Thymus (tissue), 11 donors: ENCODE measurements around the gene BCO1. TPM values are rescaled to one million over a fixed set of nuclear protein-coding genes. Genes with fewer than 3 reads are reported as not detected.

Experiments used
- DNase-seq, 9 donors: peaks; one replicate each; pipeline ENCODE4 v3.0.0-alpha.2; 2013; ENCODE audit warnings: low spot score in 9 of 9, low read depth in 6 of 9, missing footprints in 1 of 9
- H3K27ac ChIP-seq, 2 donors: one replicate each; pipeline ENCODE4 v1.5.1; 2013; ENCODE audit warnings: control low read depth in 1 of 2, low read depth in 1 of 2, low read length in 1 of 2, mild to moderate bottlenecking in 1 of 2, moderate library complexity in 1 of 2
- H3K27me3 ChIP-seq, 2 donors: one replicate each; pipeline ENCODE4 v1.5.1; 2013; ENCODE audit warnings: low read length in 1 of 2; ENCODE audit not compliant: control insufficient read depth in 2 of 2, insufficient read depth in 1 of 2
- H3K36me3 ChIP-seq, 2 donors: one replicate each; pipeline ENCODE4 v1.5.1; 2013; ENCODE audit warnings: low read length in 1 of 2, mild to moderate bottlenecking in 1 of 2, moderate library complexity in 1 of 2; ENCODE audit not compliant: control insufficient read depth in 2 of 2, insufficient read depth in 2 of 2
- H3K4me1 ChIP-seq, 2 donors: one replicate each; pipeline ENCODE4 v1.5.1; 2013; ENCODE audit warnings: low read length in 2 of 2; ENCODE audit not compliant: control insufficient read depth in 2 of 2, insufficient read depth in 2 of 2
- H3K4me3 ChIP-seq, 2 donors: one replicate each; pipeline ENCODE4 v1.5.1; 2013; ENCODE audit warnings: low read length in 2 of 2, control low read depth in 1 of 2, mild to moderate bottlenecking in 1 of 2
- H3K9me3 ChIP-seq, 2 donors: one replicate each; pipeline ENCODE4 v1.5.1; 2013; ENCODE audit warnings: low read length in 1 of 2, mild to moderate bottlenecking in 1 of 2; ENCODE audit not compliant: control insufficient read depth in 2 of 2, insufficient read depth in 1 of 2
- WGBS: extraction: QIAGEN DNeasy Blood & Tissue Kit; methylation state at CpG from one replicate; pipeline ENCODE4 v1.1.7; 2013; 5-methylcytosine and 5-hydroxymethylcytosine counted together
- polyA plus RNA-seq: library from polyadenylated mRNA; stranded (reverse); fragments of 200-250 nt; gene quantifications from one replicate; pipeline ENCODE4 v1.2.3, GENCODE V29; 2013
- total RNA-seq: library from RNA; stranded (reverse); fragments of 120-200 nt; gene quantifications from one replicate; pipeline ENCODE4 v1.2.4, GENCODE V29; 2013
- donor health status: healthy.

BCO1 gene
- total and polyA plus RNA-seq, 2 donors, result 0.14 to 1.2 TPM

GRCh38 chr16:81278526-81278925 is 40.0 kb downstream of the BCO1 start:
- Histone ChIP-seq H3K4me3 (no peak overlapping the region), H3K27me3 (no peaks in the 10 kb centered on the region), H3K4me1 (no peaks in the 10 kb centered on the region), H3K27ac (no peak overlapping the region), H3K36me3 (no peaks in the 10 kb centered on the region), H3K9me3 (peaks cover 0 to 2% of the 10 kb centered on the region in 2 donors)
- WGBS, result 94% methylated on average over 4 of the region's 4 CpGs
- no peak for DNase-seq

- no peak for DNase-seq
- no peak overlapping the region for H3K27ac ChIP-seq
- no peaks in the 10 kb centered on the region for H3K27me3 ChIP-seq
- no peaks in the 10 kb centered on the region for H3K4me1 ChIP-seq
- 86% methylated on average over 4 of the region's 4 CpGs for WGBS
- H3K4me3 ChIP-seq, result no peak overlapping the region
- no peaks in the 10 kb centered on the region for H3K36me3 ChIP-seq
- peaks cover 0 to 2% of the 10 kb centered on the region in 2 donors for H3K9me3 ChIP-seq
These were observed 40.9 kb downstream of the BCO1 start for GRCh38 chr16:81279392-81279791.

DNA sequence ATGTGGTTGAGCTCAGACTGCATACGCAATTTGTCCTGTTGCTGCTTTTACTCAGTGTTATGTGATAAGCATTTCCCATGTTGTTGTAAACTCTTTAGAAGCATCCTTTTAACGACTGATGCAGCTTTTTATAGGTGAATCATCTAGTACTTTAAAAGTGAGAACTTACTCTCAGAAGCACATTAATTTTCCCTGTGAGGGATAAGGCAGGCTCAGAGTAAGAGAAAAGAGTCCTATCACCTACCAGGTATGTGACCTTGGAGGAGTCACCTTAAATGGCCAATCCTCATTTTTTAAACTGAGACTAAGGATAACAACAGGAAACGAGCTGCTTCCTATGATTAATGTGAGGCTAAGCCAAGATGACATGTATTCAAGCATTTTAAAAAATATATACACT is 41.9 kb downstream of the BCO1 start:
- Histone ChIP-seq H3K27me3 (no peaks in the 10 kb centered on the region), H3K36me3 (no peaks in the 10 kb centered on the region), H3K9me3 (peaks cover 0 to 2% of the 10 kb centered on the region in 2 donors), H3K4me3 (no peak overlapping the region), H3K4me1 (no peaks in the 10 kb centered on the region), H3K27ac (no peak overlapping the region)
- no peak for DNase-seq
- WGBS, result 42% methylated on average over 3 of the region's 3 CpGs

- WGBS, result 95% methylated on average over 3 of the region's 3 CpGs
- no peaks in the 10 kb centered on the region for H3K27me3 ChIP-seq
- no peak overlapping the region for H3K4me3 ChIP-seq
- no peak for DNase-seq
- H3K36me3 ChIP-seq, result no peaks in the 10 kb centered on the region
- no peaks in the 10 kb centered on the region for H3K4me1 ChIP-seq
- H3K9me3 ChIP-seq, result peaks cover 0 to 2% of the 10 kb centered on the region in 2 donors
- no peak overlapping the region for H3K27ac ChIP-seq
These were observed 44.6 kb downstream of the BCO1 start for GRCh38 chr16:81283044-81283443.

GRCh38 chr16:81284995-81285600 is 46.6 kb downstream of the BCO1 start:
- H3K27me3 ChIP-seq, result no peaks in the 10 kb centered on the region
- no peaks in the 10 kb centered on the region for H3K36me3 ChIP-seq
- H3K9me3 ChIP-seq, result peaks cover 0 to 2% of the 10 kb centered on the region in 2 donors
- no peaks in the 10 kb centered on the region for H3K4me1 ChIP-seq
- DNase-seq, result no peak
- WGBS, result 89% methylated on average over 8 of the region's 8 CpGs
- H3K4me3 ChIP-seq, result no peak overlapping the region
- H3K27ac ChIP-seq, result no peak overlapping the region

- Histone ChIP-seq H3K36me3 (no peaks in the 10 kb centered on the region), H3K27me3 (no peaks in the 10 kb centered on the region), H3K4me1 (no peaks in the 10 kb centered on the region), H3K27ac (no peak overlapping the region), H3K4me3 (no peak overlapping the region), H3K9me3 (peaks cover 0 to 2% of the 10 kb centered on the region in 2 donors)
- 96% methylated on average over 1 of the region's 1 CpG for WGBS
- no peak for DNase-seq
These were observed 47.7 kb downstream of the BCO1 start for GRCh38 chr16:81286190-81286589.

- Histone ChIP-seq H3K36me3 (no peaks in the 10 kb centered on the region), H3K9me3 (no peaks in the 10 kb centered on the region), H3K27ac (no peak overlapping the region), H3K27me3 (no peaks in the 10 kb centered on the region), H3K4me3 (no peak overlapping the region), H3K4me1 (no peaks in the 10 kb centered on the region)
- DNase-seq, result no peak
- WGBS, result 96% methylated on average over 9 of the region's 9 CpGs
These were observed 52.6 kb downstream of the BCO1 start for GRCh38 chr16:81291117-81291516.

DNA sequence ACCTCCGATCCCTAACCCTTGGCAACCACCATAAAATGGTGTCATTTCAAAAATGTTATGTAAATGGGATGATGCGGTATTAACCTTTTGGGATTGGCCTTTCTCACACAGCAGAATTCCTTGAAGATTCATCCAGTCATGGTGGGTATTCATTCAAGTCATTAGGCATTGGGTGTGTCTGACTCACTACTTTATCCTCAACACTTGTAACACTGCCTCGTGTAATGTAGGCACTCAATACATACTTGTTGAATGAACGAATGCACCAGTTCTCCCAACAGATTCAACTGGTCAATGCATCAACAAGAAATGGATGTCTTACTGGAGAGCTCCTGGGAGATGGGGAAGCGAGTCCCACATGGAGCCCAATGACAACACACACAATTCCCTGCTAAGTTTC is 54.4 kb downstream of the BCO1 start:
- DNase-seq, result no peak
- Histone ChIP-seq H3K27ac (no peak overlapping the region), H3K4me1 (no peaks in the 10 kb centered on the region), H3K4me3 (no peak overlapping the region), H3K27me3 (no peaks in the 10 kb centered on the region), H3K9me3 (no peaks in the 10 kb centered on the region), H3K36me3 (no peaks in the 10 kb centered on the region)
- 95% methylated on average over 5 of the region's 5 CpGs for WGBS

- DNase-seq, result no peak
- Histone ChIP-seq H3K9me3 (no peaks in the 10 kb centered on the region), H3K27me3 (no peaks in the 10 kb centered on the region), H3K36me3 (no peaks in the 10 kb centered on the region), H3K4me1 (no peaks in the 10 kb centered on the region), H3K4me3 (no peak overlapping the region), H3K27ac (no peak overlapping the region)
- WGBS, result 83% methylated on average over 11 of the region's 11 CpGs
These were observed 55.7 kb downstream of the BCO1 start for GRCh38 chr16:81293909-81294802.
